Hindlimb muscle (tissue), 1 donor: Measurements from ENCODE around the gene RAD51B. TPM values are rescaled to one million over a fixed set of nuclear protein-coding genes. Genes with fewer than 3 reads are reported as not detected.
"Not testable (repeated sequence)": the region's sequence is repeated elsewhere in the genome, so short reads cannot be mapped to it uniquely, and the experiment has no call there.

Experiments used
- DNase-seq: peaks from one replicate; pipeline ENCODE4 v3.0.0-alpha.2; 2013
- polyA plus RNA-seq: library from polyadenylated mRNA; unstranded; fragments of 120-200 nt; gene quantifications from one replicate; pipeline ENCODE4 v1.2.1, GENCODE V29; 2013; ENCODE audit not compliant: insufficient read length

The RAD51B gene
- polyA plus RNA-seq, 1 donor: 10.2 TPM

- DNase-seq: not testable (repeated sequence)
Measured at GRCh38 chr14:68698773-68699172, 879.2 kb downstream of the RAD51B start.

DNA sequence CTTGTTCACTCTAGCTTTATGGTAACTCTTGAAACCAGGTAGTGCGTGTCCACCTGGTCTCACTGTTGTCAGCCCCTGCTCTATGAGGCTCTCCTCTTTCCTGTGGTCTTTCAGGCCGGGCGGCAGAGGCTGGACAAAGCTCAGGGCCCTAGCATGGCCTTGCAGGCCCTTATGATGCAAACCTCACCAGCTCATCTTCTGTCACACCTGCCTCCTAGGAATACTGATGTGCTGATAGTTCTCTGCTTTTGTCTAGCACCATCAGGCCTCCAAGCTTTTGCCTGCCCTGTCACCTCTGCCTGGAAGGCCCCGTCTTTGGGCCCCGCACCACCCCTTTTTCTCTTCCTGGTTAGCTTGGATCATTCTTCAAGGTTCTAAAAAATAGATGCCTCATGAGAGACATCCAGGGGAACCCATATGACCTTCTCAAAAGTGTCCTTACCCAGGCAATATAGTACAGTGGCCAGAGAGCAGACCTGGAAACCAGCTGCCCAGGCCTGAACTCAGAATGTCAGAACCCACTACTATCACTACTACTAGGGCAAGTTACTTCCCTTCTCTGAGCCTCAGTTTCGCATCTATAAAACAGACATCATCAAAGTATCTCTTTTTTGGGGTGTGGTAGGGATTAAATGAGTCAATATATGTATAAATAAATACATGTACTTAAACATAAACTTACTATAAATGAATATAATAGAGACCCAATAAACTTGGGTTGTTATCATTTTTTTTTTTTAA lies 881.6 kb downstream of the RAD51B start:
- DNase-seq: no peak

DNA sequence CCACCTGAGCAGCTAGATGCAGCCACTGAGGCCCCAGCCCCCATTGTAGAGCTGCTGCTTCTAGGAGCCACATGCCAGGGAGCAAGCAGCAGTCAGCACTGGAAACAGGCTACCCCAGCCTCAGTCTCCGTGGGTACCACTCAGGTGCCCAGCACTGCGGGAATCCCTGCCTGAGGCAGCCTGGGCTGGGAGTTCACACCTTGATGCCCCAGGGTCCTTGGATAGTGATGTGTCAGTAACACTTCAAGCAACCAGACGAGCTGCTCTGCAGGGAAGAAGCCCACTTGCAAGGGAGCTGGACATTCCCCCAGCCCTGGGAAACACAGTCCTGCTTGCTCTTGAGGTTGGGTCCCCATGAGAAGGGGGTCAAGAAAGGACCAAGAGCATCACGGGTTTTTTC lies 882.6 kb downstream of the RAD51B start:
- DNase-seq: no peak

- DNase-seq: no peak
Measured at GRCh38 chr14:68702578-68702977, 883.0 kb downstream of the RAD51B start.

GRCh38 chr14:68703093-68703492 lies 883.5 kb downstream of the RAD51B start:
- DNase-seq: no peak

GRCh38 chr14:68704736-68705720 lies 885.4 kb downstream of the RAD51B start:
- no peak for DNase-seq

GRCh38 chr14:68705741-68706283 lies 886.2 kb downstream of the RAD51B start:
- DNase-seq: no peak

- DNase-seq: no peak
Measured at GRCh38 chr14:68707482-68707881, 887.9 kb downstream of the RAD51B start.

DNA sequence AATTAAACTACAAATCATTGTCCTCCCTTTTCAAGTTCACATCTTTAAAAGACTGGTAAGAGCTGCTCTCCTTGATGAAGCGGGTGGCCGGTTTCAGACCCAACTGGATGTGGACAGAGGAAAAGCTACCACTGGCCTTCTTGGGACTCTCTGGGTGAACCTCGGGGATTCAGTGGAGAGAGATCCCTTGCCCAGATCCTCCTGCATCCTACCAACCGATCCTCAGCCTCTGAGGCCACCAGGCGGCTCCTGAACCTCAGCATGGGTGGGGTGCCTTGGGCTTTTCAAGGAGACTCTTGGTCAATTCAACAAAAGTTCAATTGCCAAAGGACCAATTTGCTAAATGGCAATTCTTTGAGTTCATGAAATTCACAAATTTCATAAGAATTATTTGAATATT lies 888.8 kb downstream of the RAD51B start:
- no peak for DNase-seq

- no peak for DNase-seq
Measured at GRCh38 chr14:68709007-68709406, 889.4 kb downstream of the RAD51B start.

DNA sequence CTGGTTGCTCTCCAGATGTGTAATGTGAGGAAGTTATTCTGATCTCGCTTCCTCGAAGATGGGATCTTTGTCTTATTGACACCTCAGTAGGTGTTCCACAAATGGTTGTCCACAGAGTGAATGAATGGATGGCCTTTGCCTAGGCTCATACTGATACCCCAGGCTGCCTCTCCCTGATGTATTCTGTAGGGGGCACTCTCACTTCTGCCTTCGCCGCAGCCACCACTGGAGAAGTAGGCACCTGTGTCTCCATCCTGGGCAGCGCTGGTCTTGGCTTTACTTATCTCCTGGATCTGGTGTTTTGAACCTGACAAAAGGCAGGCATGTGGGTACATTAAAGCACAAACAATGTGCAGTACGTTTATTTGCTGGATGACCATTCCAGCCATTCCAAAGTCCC lies 891.2 kb downstream of the RAD51B start:
- DNase-seq: no peak

- no peak for DNase-seq
Measured at GRCh38 chr14:68711561-68712309, 892.2 kb downstream of the RAD51B start.

GRCh38 chr14:68712703-68713370 lies 893.3 kb downstream of the RAD51B start:
- DNase-seq: no peak

- DNase-seq: no peak
Measured at GRCh38 chr14:68713782-68714181, 894.2 kb downstream of the RAD51B start.

DNA sequence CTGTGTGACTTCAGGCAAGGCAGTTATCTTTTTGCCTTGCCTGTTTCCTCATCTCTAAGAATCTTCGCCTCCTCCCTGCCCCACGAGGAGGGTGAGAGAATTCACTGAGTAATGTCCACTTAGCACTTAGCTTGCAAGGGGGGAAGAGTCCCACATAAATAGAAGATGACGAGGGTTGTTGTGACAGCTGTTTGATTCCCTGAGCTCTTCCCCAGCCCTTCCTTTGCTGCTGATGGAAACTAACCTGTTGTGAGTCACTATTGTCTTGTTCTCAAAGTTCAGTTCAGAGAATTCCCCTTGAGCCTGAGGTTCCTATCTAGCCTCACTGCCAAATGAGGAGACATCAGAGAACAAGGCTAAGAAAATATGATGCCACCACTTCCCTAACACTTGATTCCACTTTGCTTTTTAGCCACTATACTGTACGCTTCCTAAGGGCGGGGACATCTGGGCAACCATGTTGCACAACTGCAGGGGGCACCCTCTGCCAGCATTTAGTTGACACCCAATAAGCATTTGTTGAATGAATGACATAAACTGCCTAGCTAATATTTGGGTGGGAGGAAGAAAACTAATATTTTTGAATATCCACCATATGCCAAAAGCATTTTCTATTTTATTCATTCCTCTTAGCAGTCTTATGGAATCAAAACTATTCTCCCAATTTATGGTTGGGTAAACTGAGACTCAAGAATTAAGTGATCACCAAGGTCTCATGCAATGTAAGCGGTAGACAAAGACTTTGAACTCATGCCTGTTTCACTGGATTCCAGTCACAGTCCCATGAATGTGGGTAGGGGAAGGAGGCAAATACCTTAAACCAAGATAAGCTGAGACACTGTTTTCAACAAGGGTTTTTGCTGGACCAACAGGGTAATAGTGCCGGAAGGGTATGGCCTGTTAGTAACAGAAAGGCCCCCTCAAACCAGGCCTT lies 895.7 kb downstream of the RAD51B start:
- no peak for DNase-seq

DNA sequence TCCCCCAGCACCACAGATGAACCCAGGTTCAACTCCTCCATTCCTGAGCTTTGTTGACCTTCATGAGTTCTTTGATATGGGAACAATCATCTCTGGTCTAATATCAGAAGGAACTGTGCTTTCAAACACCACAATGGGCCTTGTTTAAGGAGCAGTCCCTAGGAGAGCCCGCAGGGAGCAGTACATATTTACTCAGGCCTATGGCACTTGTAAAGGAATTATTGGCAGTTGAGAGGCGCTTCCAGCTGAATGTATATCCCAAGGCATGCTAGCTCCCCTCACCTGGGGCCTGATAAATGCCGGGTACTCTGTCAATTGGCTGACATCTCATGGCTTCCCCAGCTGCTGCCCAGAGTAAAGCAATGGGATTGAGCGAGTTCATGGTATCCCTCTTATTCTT lies 897.1 kb downstream of the RAD51B start:
- DNase-seq: no peak

DNA sequence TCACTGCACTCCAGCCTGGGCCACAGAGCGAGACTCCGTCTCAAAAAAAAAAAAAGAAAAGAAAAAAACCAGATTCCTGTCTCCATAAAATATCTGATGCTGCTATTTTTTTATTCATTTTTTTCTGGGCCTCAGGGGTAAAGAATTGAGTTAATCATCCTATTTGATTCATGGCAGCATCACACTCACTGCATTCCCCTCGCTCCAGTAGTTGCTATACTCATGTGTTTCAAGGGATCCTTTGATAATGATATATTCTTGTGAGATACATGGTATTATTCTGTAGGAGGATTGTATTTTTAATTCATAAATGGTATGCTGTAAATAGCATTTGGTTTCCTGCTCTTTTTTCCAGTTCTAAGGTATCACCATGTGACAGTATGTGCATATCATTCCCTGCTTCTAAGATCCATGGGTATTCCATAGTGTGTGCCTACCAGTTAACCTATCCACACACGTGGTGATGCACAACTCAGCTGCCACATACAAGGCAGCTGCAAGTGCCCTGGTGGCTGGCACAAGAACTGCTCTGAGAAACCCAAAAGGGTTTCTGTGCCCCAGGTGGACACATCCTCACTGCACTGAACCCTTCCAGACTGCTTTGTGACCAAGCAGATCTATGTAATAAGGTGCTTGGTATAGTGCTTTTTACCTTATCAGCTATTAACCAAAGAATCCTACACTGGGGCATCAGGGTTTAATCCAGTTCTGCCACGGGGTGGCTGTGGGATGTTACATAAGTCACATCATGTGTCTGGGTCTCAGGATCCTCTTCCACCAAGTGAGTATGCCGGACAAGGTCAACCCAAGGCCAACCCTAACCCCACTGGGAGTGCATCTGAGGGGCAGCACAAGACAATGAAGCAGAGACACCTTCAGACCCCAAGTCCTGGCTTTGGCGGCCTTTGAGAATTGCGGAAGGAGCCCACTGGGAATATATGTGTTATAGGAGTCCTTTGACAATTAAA lies 898.7 kb downstream of the RAD51B start:
- DNase-seq: no peak

DNA sequence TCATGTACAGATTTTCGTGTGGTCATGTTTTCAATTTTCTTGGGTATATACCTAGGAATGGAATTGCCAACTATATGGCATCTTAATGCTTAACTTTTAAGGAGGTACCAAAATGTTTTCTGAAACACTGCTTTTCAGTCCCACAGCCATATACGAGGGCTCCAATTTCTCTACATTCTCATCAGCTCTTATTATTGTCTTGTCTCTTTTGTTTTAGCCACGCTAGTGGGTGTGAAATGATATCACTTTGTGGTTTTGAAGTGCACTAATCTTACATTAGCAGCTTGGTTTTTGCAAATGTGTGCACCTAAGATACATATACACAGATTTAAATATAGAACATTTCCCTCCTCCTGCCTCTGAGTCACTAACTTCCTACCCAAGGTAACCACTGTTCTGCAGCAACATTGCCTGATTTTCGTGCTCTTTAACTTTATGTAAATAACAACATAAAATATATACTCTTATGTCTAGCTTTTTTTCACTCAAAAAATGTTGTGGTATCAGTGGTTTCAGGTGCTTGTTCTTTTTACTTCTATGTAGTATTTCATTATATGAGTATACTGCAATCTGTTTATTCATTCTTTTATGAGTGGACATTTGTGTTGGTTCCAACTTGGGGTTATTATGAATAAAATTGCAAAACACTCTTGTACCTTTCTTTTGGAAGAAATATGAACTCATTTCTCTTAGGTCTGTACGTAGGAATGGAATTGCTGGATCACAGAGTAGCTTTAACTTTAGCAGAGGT lies 900.2 kb downstream of the RAD51B start:
- DNase-seq: no peak

DNA sequence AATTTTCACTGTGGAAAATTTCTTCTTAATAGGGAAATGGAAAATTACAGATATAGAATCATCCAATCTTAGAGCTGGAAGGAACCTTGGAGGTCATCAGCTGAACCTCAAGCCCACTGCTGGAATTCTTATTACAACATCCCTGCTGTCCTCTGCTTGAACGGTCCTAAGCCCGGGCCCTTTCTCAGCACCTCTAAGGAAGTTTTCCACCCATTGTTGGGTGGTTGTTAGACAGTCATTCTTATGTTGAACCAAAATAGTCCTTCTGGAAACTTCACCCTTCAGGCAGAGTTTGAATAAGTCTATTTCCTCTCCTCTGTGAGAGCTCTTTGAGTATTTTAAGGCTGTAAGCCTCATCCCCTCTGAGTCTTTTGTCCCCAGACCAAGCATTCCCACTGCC lies 902.6 kb downstream of the RAD51B start:
- no peak for DNase-seq
